Endothelial cell of hepatic sinusoid (primary cell): Measurements from ENCODE around the gene LDLRAD4.

ENCODE experiments used
- in situ Hi-C: cut with HindIII; loops from 2 replicates; pipeline ENCODE4 v1.10.0; 2017; ENCODE audit warnings: low sequenced_read_pairs

The LDLRAD4 gene

GRCh38 chr18:13225261-13225660 lies 6.7 kb downstream of the LDLRAD4 start:
- in situ Hi-C loops = no loop called here

GRCh38 chr18:13226533-13227144 lies 8.1 kb downstream of the LDLRAD4 start:
- in situ Hi-C loops = no loop called here

DNA sequence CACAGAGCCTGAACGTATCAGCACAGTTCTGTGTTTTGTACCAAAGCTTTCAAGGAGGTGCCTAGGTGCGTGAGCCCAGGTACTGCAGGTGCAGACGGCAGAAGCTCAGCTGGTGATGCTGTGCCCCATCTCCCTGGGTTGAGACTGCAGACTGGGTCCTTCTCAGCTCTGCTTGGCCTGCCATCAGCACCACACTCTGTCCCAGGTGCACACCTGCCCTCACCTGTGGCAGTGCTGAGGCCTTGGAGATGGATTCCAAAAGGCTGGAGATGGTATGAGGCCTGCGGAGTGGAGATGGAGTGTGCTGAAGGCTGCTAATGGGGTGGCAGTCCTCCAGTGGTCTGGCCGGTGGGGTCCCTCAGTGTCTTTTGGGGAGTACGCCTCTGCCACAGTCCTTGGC lies 9.3 kb downstream of the LDLRAD4 start:
- in situ Hi-C loops = no loop called here

- in situ Hi-C loops = no loop called here
These were observed 10.6 kb downstream of the LDLRAD4 start for GRCh38 chr18:13229001-13229671.

GRCh38 chr18:13231151-13231550 lies 12.6 kb downstream of the LDLRAD4 start:
- in situ Hi-C loops = no loop called here

GRCh38 chr18:13232086-13232917 lies 13.7 kb downstream of the LDLRAD4 start:
- in situ Hi-C loops = no loop called here

DNA sequence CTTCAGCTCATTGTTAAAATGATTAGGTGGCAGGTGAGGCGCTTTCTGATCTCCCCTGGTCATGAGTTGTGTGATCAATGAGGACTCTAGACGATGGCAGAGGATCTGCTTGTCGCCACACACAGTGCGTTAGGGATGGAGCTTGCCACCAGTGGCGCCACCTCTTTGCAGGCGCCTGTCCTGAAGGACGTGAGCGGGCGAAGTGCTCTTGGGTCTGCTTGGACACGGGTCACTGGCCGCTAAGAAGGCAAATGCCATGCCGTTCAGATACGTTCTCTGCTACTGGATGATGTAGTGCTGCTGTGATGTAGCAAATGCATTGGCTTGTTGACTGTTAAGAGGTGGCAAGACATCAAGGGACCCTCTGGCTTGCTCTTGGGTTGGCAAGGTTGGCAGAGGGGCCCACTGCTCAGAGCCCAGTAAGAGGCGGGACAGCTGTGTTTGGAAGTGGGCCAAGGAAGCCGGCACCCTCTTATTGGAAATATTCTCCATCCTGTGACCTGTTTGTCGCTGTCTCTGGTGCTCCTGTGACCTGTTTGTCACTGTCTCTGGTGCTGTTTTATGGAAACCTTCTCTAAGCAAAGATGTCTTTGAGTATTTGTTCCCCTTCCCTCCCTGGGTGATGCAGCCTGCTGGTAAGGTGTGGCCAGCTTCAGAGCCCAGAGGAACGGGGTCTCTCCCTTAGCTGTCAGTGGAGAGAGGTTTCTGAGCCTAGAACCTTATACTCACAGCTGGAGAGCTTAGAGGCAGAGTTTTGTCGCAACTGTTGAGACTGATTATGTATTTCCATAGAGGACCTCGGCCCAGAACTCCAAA lies 14.6 kb downstream of the LDLRAD4 start:
- in situ Hi-C loops = no loop called here

GRCh38 chr18:13233787-13234783 lies 15.5 kb downstream of the LDLRAD4 start:
- in situ Hi-C loops = no loop called here

GRCh38 chr18:13235421-13235831 lies 16.9 kb downstream of the LDLRAD4 start:
- in situ Hi-C loops = no loop called here

GRCh38 chr18:13235981-13236380 lies 17.4 kb downstream of the LDLRAD4 start:
- in situ Hi-C loops = no loop called here

DNA sequence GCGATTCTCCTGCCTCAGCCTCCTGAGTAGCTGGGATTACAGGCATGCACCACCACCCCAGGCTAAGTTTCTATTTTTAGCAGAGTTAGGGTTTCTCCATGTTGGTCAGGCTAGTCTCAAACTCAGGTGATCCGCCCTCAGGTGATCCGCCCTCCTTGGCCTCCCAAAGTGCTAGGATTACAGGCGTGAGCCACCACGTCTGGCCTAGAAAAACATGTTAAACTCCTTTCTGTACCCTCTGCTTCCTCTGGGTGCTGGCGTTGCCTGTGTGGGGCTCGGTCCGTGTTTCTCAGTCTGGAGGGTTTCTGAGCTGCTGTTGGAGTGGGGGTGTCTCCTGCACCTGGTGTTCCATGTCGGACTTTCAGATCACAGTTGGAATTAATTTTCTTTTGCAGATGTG lies 17.9 kb downstream of the LDLRAD4 start:
- in situ Hi-C loops = no loop called here

DNA sequence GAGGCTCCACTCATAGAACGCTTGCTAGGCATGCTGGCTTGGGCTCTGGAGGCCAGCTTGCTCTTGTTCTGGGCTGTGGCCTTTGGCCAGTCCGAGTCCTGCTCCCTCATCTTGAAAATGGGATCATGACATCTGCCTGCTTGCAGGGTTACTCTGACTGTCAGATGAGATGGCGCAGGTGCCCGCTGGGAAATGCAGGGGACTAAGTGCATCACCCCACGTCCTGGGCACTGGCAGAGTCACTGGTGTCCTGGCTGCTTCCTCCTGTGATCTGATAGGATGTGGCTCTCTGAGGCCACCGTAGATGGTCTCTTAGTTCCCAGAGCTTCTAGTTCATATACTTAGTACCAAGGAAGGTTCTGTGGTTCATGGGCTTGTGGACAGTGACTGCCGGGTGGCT lies 18.5 kb downstream of the LDLRAD4 start:
- in situ Hi-C loops = no loop called here

- in situ Hi-C loops = no loop called here
These were observed 19.1 kb downstream of the LDLRAD4 start for GRCh38 chr18:13237641-13238040.

- in situ Hi-C loops = no loop called here
These were observed 20.8 kb downstream of the LDLRAD4 start for GRCh38 chr18:13239171-13239956.

DNA sequence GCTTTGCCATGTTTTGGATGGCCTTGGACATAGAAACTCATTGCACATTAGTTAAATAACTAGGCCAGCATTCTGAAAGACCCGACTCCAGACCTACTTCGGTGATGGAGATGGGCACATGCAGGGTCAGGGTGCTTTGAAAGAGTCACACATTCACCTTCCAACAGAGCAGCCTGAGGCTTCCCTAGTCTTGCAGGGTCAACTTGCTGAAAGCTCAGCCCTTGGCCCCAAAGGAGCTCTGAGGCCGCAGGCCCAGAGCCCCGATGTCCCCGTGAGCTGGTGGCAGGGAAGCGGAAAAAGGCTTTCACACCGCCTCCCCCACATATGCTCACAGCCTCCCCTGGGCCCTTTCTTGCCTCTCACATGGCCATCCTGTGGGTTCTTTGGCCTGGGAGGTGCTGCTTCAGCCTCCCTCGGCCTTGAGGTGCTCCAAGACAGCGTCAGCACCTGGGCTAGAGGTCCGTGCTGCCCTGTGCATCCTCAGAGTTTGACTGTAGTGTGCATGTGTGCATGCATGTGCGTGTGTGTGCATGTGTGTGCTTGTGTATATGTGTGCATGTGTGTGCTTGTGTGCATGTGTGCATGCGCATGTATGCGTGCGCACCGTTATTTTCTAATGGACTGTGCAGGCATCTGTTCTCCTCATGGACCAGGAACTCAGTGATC lies 21.6 kb downstream of the LDLRAD4 start:
- in situ Hi-C loops = no loop called here

DNA sequence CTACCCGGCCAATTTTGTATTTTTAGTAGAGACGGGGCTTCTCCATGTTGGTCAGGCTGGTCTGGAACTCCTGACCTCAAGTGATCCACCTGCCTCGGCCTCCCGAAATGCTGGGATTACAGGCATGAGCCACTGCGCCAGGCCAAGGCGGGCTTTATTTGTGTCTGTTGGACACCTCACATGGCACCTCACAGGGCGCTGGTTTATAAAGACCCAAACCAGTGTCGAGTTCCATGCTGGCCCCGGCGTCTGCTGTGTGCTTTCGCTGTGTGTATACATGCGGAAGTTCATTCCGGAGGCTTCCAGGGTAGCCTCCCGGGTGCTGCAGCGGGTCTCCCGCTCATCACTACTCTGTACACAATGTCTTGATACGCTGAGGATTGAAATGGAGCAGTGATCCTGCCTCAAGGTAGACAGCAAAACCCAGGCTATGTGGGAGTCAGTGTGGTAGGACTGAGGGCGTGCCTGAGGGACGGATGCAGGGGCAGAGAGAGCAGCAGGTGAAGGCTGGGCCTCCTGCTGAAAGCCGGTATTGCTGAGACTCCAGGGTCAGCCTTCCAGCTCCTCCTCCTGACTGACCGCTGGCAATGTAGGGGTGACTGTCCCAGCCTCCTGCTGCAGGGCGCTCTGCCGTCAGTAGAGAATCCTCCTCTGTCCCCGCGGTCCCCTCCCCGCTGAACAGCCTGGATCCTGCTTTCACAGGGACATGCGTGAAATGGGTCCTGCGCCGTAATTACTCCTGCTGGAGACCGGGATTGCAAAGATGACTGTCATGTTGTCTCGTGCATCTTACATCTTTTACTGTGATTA lies 22.7 kb downstream of the LDLRAD4 start:
- in situ Hi-C loops = no loop called here

DNA sequence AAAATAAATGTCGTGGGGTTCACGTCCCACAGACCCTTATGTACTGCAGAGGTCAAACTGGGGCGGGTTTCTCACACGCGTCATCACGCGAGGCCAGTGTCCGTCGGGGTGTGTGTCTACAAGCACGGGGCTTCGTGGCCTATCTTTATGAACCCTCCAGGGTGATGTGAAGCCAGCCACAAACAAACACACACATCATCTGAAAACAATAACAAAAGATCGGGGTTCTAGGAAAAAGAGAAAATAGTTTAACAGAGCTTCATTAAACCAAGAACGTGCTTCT lies 23.3 kb downstream of the LDLRAD4 start:
- in situ Hi-C loops = no loop called here

- in situ Hi-C loops = no loop called here
These were observed 24.2 kb downstream of the LDLRAD4 start for GRCh38 chr18:13242797-13243196.
